Right hindlimb (tissue), 1 donor: ENCODE measurements around the gene ADAP1.

ENCODE experiments used
- DNase-seq: peaks from one replicate; pipeline ENCODE4 v3.0.0-alpha.2; 2018

ADAP1 gene

DNA sequence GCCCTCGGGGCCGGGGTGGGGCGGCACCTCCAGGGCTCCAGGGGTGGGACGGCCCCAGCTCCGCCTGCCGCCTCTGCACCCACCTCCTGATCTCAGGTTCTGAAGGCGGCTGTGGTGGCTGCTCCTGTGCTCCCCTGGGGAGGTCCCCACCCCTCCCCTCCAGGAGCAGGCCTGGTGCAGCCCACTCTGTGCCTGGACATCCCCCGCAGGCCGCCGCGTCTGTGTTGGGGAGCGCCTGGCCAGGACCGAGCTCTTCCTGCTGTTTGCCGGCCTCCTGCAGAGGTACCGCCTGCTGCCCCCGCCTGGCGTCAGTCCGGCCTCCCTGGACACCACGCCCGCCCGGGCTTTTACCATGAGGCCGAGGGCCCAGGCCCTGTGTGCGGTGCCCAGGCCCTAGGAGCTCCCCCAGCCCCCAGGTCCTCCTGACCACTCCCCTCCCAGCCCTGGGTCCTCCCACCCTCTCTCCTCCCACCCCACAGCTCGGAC, 34.0 kb upstream of the ADAP1 start:
- no peak for DNase-seq

DNA sequence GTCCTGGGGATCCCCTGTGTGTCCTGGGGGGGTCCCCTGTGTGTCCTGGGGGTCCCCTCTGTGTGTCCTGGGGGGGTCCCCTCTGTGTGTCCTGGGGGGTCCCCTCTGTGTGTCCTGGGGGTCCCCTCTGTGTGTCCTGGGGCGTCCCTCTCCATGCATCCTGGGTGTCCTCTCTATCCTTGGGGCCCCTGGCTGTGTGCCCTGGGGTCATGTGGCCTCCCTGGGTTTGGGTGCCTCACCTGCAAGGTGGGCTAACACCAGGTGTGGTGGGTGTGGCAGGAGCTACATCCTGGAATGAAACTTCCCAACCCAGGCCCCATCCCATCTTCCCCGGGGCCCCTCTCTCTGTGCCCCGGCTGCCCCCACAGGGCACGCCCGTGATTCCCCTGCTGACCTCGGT, 33.4 kb upstream of the ADAP1 start:
- DNase-seq: no peak

DNA sequence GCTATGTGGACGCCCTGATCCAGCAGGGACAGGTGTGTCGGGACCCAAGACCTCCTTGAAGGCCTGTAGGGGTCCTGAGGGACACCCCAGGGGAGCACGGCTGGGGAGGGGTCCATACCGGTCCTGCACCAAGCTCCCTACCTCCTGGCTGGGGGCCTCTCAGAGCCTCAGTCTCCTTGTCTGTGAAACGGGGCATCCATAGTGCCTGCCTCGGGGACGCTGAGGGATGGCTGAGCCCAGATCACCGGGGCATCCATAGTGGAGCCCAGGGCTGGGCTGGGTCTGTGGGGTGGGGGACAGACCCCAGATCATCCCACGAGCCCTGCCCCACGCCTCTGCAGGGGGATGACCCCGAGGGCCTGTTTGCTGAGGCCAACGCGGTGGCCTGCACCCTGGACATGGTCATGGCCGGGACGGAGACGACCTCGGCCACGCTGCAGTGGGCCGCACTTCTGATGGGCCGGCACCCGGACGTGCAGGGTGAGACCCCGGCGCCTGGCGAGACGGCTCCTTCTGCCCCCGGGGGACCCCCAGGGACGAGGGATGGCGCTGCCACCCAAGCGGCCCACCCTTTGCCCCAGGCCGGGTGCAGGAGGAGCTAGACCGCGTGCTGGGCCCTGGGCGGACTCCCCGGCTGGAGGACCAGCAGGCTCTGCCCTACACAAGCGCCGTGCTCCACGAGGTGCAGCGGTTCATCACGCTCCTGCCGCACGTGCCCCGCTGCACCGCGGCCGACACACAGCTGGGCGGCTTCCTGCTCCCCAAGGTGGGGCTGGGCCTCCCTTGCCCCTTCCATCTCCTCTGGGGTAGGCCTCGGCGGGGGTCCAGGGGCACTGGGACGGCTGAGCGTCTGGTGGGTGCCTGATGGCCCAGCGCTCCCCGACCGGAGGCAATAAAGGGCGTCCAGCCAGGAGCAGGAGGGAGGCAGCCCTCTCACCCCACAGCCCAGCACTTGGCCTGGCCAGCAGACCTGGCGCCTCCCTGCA, 32.6 kb upstream of the ADAP1 start:
- no peak for DNase-seq

DNA sequence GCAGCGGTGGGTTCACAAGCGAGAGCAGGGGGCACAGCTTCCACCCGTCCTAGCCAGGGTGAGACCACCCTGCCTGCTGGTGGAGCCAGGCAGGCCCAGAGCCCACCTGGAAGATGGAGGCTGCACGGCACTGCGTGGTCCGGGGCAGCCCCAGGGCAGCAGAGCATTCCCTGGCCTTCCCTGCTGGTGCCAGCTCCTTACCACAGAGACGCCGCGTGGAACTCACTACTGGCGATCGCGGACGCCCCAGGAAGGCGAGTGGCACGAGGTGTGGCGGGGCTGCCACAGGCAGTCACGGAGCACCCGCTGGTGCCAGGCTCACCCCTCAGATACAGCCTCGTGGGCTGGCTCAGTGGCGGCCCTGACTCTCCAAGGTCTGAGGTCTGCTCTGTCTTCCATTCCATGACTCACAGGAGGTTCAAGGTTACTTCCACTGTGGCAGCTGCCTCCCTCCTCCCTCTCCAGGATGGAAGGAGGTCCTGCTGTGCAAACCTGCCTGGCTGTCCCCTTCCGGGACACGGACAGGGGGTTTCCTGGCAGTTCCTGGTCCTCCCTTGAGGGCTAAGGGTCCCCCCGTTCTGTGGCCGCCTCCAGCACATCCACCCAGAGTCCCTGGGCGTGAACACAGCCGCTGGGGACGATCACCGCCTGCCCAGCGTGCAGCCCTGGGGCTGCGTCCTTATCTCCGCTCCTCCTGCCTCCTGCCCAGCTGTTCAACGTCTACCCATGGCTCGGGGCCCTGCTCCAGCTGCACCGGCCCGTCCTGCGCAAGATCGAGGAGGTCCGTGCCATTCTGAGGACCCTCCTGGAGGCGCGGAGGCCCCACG, 31.6 kb upstream of the ADAP1 start:
- DNase-seq: no peak

DNA sequence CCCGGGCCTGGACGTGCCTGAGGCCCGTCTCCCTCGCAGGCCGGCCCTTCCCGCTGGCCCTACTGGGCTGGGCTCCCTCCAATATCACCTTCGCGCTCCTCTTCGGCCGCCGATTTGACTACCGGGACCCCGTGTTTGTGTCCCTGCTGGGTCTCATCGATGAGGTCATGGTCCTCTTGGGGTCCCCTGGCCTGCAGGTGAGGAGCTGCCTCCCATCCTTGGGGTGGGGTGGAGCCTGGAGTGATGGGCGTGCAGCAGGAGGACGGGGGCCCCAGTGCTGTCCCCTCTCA, 30.6 kb upstream of the ADAP1 start:
- no peak for DNase-seq

DNA sequence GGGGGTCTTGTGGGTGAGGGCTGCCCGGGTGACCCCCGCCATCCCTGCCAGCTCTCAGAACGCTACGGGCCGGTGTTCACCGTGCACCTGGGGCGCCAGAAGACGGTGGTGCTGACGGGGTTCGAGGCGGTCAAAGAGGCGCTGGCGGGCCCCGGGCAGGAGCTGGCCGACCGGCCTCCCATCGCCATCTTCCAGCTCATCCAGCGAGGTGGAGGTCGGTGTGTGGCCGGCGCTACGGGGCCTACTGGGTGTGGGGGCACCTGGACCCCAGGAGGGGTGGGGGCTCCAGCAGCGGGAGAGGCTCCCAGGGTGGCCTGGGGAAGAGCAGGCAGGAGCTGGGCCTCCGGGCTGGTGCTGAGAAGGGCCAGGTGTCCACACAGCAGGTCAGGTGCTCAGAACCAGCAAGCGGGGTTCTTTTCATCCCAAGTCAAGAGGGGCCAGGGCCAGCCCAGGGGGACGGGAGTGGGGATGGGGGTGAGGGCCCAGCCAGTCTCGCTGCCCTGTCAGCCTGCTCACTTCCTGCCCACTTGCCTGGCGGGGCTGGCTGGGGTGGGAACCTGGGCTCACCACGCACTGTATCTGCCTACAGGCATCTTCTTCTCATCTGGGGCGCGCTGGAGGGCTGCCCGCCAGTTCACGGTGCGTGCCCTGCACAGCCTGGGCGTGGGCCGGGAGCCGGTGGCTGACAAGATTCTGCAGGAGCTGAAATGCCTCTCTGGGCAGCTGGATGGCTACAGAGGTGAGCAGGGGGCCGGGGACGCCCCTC, 30.1 kb upstream of the ADAP1 start:
- no peak for DNase-seq

DNA sequence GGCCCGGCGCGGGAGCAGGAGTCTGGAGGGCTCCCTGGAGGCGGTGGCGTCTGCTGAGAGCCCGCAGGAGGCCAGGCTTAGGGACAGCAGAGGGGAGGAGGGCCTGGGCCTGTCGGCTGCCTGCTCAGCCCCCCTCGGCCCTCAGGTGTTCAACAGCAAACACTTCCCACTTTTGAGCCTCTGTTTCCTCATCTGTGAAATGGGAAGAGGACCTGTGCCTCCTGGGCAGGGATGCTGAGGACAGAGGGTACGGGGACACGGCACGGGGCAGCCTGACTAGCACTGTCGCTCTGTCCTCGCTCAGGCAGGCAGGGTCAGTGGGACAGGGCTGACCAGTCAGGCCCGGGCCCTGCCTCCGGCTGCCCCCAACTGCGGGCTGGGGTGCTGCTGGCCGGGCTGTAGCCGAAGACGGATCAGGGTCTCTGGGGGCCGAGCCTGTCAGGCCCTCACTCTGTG, 29.2 kb upstream of the ADAP1 start:
- no peak for DNase-seq

DNA sequence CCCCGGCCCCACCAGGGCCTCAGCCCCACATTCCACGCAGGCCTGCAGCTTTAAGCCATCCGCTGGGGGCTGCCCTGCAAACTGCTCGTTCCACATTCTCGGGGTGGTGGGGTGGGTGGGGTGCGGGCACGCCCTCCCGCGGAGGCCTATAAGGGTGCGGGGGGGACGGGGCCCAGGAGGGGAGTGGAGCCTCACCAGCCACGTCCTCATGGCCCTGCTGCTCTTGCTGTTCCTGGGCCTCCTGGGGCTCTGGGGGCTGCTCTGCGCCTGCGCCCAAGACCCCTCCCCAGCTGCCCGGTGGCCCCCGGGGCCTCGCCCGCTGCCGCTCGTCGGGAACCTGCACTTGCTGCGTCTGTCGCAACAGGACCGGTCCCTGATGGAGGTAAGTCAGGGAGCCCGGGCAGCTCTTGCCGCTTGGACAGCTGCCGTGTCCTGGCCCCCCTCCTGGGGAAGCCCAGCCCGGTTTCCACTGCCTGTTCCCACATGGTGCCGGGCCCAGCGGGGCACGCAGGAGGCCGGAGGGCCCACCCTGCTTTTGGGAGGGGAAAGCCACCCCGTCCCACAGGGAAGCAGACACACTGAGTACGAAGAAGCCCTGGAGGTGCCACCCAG, 28.6 kb upstream of the ADAP1 start, which contains the start of gene CYP2W1:
Gene CYP2W1 (plus strand): TSS at position 178 of the 612 bp plus-strand sequence. CDS start 31 bp downstream, at position 209.
- DNase-seq: no peak

DNA sequence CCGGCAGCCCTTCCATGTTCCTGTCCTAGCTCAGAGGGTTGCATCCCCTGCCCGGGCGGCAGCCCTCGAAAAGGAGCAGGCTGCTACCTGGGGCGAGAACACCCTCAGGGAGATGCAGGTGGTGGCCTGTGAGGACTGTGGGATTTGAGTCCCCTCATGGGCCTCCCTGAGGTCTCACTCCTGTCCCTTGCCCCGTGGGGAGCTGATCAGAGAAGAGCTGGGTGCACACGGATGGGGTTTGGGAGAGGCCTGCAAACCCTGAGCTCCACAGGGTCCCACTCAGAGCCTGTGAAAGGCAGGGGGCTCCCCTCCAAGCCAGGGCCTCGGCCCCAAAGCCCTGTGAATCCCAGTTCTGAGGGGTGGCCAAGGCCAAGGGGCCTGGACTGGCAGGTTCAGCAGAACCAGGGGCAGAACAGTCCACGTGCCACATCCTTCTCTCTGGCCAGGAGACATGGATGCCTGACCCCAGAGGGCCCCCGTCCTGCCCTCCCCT, 28.1 kb upstream of the ADAP1 start:
- no peak for DNase-seq

DNA sequence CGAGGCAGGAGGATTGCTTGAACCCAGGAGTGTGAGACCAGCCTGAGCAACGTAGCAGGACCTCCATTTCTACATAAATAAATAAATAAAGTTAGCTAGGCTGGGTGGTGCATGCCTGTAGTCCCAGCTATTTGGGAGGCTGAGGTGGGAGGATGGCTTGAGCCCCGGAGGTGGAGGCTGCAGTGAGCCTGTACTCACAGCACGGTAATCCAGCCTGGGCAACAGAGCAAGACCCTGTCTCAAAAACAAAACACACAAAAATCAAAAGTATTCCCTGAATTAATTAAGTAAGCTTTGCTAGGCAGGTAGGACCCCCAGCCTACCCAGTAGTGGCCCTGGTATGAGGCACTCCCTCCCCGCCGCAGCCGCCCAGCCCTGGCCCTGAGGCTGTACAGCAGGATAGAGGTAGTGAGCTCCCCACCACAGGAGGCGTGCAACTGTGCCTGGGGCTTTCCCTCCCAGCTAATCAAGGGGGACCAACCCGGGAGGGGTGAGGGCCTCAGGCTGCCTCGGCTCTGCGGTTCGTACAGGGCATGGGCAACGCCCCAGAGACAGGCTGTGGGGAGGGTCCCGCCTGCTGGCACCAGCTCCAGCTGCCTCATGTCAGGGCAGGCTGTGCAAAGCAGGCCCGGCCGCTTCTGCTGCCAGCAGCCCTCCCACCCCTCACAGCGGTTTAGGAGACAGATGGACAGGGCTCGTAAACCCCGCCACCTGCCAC, 27.5 kb upstream of the ADAP1 start:
- DNase-seq: peak; percentile 80

DNA sequence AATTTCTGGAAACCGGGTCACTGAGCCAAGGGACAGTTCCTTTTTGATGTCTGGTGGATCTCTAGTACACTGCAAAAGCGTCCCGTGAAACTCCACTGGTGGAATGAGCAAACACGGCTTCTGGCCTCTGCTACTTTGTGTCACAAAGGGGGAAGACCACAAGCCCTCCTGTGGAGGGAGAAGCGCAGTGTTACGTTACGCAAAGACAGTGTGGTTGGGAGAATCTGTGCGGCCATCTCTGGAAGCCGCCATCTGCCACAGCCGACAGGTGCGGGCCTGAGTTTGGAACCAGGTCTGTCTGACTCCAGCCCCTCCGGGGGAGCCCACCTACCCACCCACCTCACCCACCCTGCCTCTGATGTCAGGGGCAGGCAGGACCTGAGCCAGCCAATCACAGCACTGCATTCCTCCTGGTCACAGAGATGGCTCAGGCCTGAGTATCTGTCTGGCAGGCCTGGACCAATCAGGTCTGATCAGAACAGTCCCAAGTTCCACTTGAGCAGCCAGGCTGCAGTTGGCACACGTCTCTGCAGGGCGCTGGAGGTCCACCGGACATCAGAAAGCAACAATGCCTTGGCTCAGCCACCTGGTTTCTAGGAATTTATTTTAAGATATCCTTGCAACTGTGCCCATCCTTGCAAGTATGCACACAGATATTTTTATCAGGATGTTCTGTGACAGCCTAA, 25.5 kb upstream of the ADAP1 start:
- no peak for DNase-seq

DNA sequence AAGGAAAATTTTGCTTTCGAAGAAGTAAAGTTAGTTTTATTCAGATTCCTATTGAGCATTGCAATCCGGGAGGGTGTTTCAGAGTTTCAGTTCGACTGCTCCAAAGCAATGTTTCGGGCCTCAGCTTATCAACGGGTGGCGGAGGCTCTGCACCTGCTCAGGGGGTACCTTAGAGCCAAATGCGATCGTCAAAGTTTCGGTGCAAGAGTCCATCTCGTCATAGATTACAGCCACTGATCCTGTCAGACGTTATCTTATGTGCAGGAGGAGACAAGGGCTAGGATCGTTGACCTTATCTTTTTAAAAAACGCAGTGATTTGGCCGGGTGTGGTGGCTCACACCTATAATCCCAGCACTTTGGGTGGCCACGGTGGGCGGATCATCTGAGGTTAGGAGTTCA, 24.7 kb upstream of the ADAP1 start:
- DNase-seq: no peak

DNA sequence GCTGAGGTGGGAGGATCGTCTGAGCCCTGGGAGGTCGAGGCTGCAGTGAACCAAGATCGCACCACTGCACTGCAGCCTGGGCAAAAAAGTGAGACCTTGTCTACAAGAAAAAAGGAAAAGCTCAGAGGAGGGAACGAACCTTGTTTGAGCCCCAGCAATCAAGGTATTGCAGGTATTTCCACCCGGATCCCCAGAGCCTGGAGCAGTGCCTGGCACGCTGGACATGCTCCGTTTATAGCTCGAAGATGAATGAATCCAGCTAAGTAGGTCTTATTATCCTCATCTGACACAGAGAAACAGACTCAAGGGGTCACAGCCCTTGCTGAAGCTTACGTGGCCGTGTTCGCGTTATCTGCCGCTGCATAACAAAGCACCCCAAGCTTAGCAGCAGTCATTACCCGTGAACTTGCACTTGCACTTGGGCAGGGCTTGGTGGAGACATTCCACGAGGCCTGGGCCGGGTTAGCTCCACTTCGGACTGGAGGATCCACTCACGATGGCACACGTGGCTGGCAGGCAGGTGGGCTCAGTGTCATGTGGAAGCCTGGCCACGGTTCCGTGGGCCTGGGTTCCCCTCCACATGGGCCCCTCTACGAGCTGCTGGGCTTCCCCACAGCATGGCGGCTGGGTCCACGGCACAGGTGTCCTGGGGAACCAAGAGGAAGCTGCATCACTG, 24.1 kb upstream of the ADAP1 start:
- peak; percentile 17 for DNase-seq

DNA sequence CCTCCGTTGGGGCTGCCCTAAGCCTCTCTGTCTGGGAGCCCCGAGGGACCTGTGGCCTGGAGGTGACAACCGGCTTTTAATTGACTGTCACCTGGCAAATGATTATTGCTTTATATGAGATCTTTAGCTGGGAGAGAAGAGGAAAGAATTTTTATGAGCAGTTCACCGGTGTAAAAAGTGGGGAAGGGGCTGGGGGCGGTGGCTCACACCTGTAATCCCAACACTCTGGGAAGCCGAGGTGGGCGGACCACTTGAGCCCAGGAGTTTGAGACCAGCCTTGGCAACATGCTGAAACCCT, 23.5 kb upstream of the ADAP1 start:
- DNase-seq: no peak

DNA sequence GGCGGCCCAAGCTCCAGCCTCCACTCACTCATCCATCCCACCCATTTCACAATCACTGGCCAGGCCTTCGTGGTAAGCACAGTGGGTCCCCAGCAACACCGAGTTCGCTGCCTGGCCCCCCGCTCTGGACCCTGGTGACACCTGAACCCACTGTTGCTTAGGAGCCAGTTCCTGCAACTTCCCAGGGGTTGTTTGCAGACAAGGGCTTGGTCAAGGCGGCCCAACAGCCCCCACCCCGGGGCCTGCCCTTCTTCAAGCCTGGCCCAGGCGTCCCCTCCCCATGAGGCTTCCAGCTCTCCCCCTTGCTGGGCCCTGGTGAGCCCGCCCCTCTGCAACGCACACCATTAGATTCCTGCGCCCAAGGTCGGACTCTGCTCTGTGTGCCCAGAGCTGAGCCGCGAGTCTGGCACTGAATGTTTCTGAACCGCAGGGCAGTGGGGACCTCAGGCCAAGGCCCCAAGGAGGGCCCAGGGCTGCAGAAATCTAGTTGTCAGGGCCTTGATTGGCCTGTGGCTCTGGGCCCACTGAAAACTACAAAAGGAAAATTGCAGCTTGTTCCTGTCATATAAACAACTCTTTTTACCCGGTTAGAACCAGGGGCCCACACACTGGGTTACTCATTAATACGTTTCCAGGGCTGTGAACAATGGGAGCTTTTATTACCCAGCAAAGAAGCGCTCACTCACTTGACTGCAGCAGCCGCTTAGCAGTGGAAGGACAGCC, 23.0 kb upstream of the ADAP1 start:
- DNase-seq: no peak

DNA sequence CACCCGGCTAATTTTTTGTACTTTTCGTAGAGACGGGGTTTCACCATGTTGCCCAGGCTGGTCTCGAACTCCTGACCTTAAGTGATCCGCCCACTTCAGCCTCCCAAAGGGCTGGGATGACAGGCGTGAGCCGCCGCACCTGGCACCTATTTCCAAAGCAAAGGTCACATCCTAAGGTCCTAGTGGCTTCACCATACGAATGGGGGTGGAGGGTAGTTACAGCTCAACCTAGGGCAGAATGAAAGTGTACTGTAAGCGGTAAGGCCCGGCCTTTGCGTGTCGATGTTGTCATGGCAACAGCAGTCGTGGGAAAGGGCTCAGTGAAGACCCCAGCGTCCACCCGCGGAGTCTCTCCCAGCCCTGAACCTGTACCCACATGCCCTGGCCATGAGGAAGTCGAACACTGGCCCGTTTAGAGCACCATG, 22.4 kb upstream of the ADAP1 start:
- no peak for DNase-seq

DNA sequence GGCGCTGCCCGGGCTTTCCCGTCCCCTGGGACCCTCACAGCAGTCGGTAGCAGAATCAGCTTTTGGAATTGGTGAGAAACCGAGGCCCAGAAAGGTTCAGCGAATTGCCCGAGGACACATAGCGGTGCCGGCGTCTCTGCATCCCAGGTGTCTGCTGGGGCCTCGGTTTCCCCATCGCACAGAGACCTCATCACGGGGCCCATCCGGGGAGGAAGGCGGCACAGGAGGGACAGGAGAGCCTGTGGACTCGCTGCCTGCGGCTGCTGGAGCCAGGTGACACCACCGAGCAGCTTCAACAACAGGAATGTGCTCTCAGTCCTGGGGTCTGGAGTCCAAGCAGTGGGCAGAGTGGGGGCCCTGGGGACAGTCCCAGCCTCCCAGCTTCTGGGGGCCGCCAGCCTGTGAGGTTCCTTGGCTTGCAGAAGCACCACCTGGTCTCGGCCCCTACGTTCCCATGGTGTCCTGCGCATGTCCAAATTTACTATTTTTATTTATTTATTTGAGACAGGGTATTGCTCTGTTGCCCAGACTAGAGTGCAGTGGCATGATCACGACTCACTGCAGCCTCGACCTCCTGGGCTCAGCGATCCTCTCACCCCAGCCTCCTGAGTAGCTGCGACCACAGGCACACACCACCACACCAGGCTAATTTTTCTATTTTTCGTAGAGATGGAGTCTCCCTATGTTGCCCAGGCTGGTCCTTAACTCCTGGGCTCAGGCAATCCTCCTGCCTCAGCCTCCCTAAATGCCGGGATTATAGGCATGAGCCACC, 21.4 kb upstream of the ADAP1 start:
- no peak for DNase-seq

DNA sequence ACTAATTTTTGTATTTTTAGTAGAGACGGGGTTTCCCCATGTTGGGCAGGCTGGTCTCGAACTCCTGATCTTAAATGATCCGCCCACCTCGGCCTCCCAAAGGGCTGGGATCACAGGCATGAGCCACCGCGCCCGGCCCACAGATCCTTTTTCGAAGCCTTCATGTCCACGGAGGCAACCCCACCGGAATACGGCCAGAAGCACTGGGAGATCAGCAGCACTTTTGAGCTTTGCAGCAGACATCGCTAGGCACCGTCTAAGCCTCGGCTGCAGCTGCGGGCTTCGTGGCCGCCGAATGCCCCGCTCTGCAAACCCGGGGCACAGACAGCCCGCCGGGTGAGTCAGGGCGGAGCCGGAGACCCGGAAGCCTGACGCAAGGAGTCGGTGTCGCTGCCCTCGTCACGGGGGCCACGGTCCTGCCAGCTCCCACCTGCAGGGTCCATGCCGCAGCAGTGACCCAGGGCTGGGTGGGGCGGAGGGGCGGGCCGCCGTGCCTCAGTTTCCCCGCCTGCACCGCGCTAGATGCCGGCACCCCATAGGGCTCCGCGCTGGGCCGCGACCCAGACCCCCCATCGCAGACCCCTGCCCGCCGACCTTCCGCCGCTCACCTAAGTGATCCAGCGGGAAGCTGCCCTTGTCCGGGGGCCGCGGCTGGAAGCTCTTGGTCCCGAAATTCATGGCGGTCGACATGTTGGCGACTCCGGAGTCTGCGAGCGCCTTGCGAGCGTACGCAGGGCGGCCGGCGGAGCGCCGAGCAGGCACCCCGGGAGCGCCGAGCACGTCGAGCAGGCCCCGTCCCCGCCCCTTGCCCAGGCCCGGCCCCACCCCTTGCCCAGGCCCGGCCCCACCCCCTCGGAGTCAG, 20.6 kb upstream of the ADAP1 start, which contains the start of gene COX19:
Gene COX19 (minus strand): TSS at position 730 of the 862 bp plus-strand sequence. CDS start 40 bp downstream, at position 690.
- peak; percentile 94 for DNase-seq
